KMS-11 (cell line): ENCODE measurements around the gene DPY30.

Source experiments
- H2AFZ ChIP-seq: fragments of 200-600 bp; sonication (generic); 2 replicates; pipeline ENCODE4 v1.6.1; 2016; ENCODE audit warnings: antibody characterized with exemption, mixed run types, low read depth
- H3K27ac ChIP-seq: fragments of 200-600 bp; sonication (generic); 2 replicates; pipeline ENCODE4 v1.6.1; 2016; ENCODE audit warnings: mild to moderate bottlenecking, mixed run types
- H3K27me3 ChIP-seq: fragments of 200-600 bp; sonication (generic); 2 replicates; pipeline ENCODE4 v1.6.1; 2017; ENCODE audit warnings: mild to moderate bottlenecking, low read depth, mixed run types, moderate library complexity; ENCODE audit not compliant: insufficient read depth
- H3K36me3 ChIP-seq: fragments of 200-600 bp; sonication (generic); 2 replicates; pipeline ENCODE4 v1.6.1; 2017; ENCODE audit warnings: mild to moderate bottlenecking, mixed run types; ENCODE audit not compliant: insufficient read depth
- H3K4me1 ChIP-seq: fragments of 200-600 bp; sonication (generic); 2 replicates; pipeline ENCODE4 v1.6.1; 2016; ENCODE audit warnings: mild to moderate bottlenecking, low read depth, mixed run types; ENCODE audit not compliant: poor library complexity, severe bottlenecking
- H3K4me2 ChIP-seq: fragments of 200-600 bp; sonication (generic); 2 replicates; pipeline ENCODE4 v1.7.0; 2016; ENCODE audit warnings: mild to moderate bottlenecking, mixed run types
- H3K4me3 ChIP-seq: fragments of 200-600 bp; sonication (generic); IDR thresholded peaks from 2 replicates; pipeline ENCODE4 v1.6.1; 2017; ENCODE audit warnings: low read depth, low read length, mixed read lengths; ENCODE audit not compliant: insufficient read depth
- H3K79me2 ChIP-seq: fragments of 200-600 bp; sonication (generic); 2 replicates; pipeline ENCODE4 v1.6.1; 2016; ENCODE audit warnings: low read depth, mixed run types; ENCODE audit not compliant: insufficient read depth
- H3K9ac ChIP-seq: fragments of 200-600 bp; sonication (generic); 2 replicates; pipeline ENCODE4 v1.6.1; 2016; ENCODE audit warnings: mild to moderate bottlenecking, mixed run types
- H4K20me1 ChIP-seq: fragments of 200-600 bp; sonication (generic); 2 replicates; pipeline ENCODE4 v1.6.1; 2016; ENCODE audit warnings: mild to moderate bottlenecking, mixed run types; ENCODE audit not compliant: insufficient read depth
- TF ChIP-seq, protein P1 (sequence below): fragments of 200-600 bp; sonication (generic); conservative IDR thresholded peaks from 2 replicates; pipeline ENCODE4 v1.6.1; 2017; ENCODE audit warnings: low read depth, mild to moderate bottlenecking, antibody characterized with exemption, low read length, moderate library complexity, mixed read lengths

The DPY30 gene

DNA sequence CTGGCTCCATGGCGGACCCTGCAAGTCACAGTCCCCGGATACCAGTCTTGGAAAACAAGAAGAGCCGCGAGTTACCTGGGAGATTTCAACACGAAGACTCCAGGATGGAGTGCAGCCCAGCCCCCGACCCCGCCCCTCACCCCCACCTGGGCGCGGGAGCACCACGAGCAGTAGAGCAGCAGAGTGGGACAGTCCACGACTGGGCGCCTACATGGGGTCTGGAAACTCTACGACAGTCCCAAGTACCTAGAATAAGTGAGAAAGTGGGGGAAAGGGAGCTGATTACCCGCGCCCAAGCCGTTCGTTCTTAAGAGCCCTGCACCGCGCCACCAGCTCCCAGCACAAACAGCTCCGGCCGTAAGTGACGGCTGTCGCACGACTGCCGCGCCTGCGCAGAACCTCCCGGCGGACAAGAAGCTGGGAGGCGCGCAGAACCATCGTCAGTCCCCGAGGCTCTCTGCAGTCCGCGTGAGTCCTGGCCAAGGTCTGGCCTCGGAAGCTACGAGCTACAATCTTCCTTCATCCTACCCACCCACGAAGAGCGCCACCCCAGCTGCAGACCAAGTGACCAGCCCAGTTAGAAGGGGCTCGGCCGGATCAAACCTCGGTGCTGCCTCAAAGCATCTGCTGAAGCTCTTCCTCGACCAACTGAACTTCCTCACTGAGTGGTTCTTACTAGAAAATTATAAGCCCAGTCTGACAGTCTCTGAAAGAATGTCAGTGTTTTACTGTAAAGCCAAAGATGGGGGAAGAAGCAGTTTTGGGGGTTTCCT lies at the start of gene DPY30:
Gene DPY30 (minus strand): TSS at position 359 of the 773 bp plus-strand sequence. CDS start 349 bp downstream, at position 10.
- Histone ChIP-seq H4K20me1 (no peaks in the 10 kb centered on the region), H3K27ac (peak within 1 kb of the TSS; percentile 73), H3K79me2 (peaks cover 8% of the 10 kb centered on the region; the same call in 1 of the 2 replicates), H3K36me3 (no peaks in the 10 kb centered on the region), H3K4me3 (peak within 1 kb of the TSS; percentile 90), H3K27me3 (no peaks in the 10 kb centered on the region), H2AFZ (peak within 1 kb of the TSS; percentile 94), H3K4me1 (peaks cover 14% of the 10 kb centered on the region), H3K4me2 (peak within 1 kb of the TSS; percentile 91), H3K9ac (peak within 1 kb of the TSS; percentile 67)
- TF ChIP-seq, protein P1, sequence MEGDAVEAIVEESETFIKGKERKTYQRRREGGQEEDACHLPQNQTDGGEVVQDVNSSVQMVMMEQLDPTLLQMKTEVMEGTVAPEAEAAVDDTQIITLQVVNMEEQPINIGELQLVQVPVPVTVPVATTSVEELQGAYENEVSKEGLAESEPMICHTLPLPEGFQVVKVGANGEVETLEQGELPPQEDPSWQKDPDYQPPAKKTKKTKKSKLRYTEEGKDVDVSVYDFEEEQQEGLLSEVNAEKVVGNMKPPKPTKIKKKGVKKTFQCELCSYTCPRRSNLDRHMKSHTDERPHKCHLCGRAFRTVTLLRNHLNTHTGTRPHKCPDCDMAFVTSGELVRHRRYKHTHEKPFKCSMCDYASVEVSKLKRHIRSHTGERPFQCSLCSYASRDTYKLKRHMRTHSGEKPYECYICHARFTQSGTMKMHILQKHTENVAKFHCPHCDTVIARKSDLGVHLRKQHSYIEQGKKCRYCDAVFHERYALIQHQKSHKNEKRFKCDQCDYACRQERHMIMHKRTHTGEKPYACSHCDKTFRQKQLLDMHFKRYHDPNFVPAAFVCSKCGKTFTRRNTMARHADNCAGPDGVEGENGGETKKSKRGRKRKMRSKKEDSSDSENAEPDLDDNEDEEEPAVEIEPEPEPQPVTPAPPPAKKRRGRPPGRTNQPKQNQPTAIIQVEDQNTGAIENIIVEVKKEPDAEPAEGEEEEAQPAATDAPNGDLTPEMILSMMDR: no peak; the same call in 1 of the 2 replicates

DNA sequence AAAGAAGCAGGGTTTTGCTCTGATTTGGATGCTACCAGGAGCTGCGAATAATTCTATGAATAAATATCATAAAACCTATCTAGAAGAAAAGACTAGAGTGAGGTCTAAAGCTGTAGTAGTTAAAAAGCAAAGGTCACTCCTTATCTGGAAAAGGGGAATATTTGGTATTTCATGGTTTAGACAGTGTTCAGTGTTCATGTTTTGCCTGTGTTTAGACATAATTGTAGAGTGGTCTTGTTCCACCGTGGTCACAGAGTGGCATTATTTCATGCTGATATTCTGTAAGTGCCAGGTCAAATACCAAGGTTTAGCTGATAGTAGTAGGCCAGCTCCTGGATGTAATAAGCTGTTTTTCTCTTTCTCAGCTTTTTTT lies 34.5 kb upstream of the DPY30 start:
- no peak overlapping the region for H3K27ac ChIP-seq
- H3K4me3 ChIP-seq: no peak overlapping the region
- TF ChIP-seq, protein P1: no peak
- no peak overlapping the region for H2AFZ ChIP-seq
- H3K9ac ChIP-seq: no peak overlapping the region
- no peaks in the 10 kb centered on the region for H3K4me1 ChIP-seq
- no peak overlapping the region for H3K4me2 ChIP-seq
- H4K20me1 ChIP-seq: no peaks in the 10 kb centered on the region; the same call in 1 of the 2 replicates
- H3K27me3 ChIP-seq: no peaks in the 10 kb centered on the region
- peaks cover 4% of the 10 kb centered on the region; the same call in 1 of the 2 replicates for H3K79me2 ChIP-seq
- no peaks in the 10 kb centered on the region; the same call in 1 of the 2 replicates for H3K36me3 ChIP-seq

DNA sequence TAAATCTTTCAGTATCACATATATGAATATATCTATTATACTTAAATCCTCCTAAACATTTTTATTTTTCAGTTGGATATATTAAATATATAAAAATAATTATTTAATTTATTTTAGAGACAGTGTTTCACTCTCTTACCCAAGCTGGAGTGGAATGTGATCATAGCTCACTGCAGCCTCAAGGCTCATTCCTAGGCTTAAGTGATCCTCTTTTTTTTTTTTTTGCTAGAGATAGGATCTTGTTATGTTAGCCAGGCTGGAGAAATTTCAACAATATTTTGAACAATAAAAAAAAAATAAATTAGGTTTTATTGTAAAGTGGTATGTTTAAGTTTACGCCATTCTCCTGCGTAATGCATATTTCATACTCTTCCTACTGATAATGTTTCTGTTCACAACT lies 27.9 kb upstream of the DPY30 start:
- H3K9ac ChIP-seq: no peak overlapping the region
- peaks cover 33% of the 10 kb centered on the region; the same call in 1 of the 2 replicates for H3K79me2 ChIP-seq
- no peak overlapping the region for H3K4me3 ChIP-seq
- no peak overlapping the region for H3K4me2 ChIP-seq
- no peaks in the 10 kb centered on the region for H3K36me3 ChIP-seq
- H2AFZ ChIP-seq: no peak overlapping the region
- H3K27ac ChIP-seq: no peak overlapping the region
- no peaks in the 10 kb centered on the region for H4K20me1 ChIP-seq
- H3K27me3 ChIP-seq: no peaks in the 10 kb centered on the region
- TF ChIP-seq, protein P1: no peak
- H3K4me1 ChIP-seq: peaks cover 15% of the 10 kb centered on the region

DNA sequence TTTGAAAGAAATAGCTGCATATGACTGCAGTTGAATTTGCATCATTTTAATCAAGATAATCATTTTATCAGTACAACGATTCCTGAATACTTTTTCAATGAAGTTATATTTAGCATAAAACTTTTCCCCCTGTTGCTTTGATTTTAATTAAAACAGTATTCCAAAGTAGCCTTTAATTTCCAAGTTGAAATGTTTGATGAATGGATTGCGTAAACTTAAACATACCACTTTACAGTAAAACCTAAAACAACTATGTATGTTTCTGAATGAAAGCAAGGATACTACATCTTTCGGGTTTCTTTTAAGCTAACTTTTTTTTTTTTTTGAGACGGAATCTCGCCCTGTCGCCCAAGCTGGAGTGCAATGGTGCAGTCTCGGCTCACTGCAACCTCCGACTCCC lies 25.1 kb upstream of the DPY30 start:
- no peaks in the 10 kb centered on the region for H3K36me3 ChIP-seq
- H3K4me3 ChIP-seq: peak overlapping the region; percentile 94
- H3K27me3 ChIP-seq: no peaks in the 10 kb centered on the region
- H3K9ac ChIP-seq: peak overlapping the region; percentile 66; the same call in 1 of the 2 replicates
- peak overlapping the region; percentile 72 for H3K4me2 ChIP-seq
- peak overlapping the region; percentile 74; the same call in 1 of the 2 replicates for H3K27ac ChIP-seq
- TF ChIP-seq, protein P1: no peak
- H3K79me2 ChIP-seq: peaks cover 33% of the 10 kb centered on the region; the same call in 1 of the 2 replicates
- H2AFZ ChIP-seq: peak overlapping the region; percentile 99
- H3K4me1 ChIP-seq: peaks cover 20% of the 10 kb centered on the region
- H4K20me1 ChIP-seq: no peaks in the 10 kb centered on the region
